Activated CD8-positive, alpha-beta memory T cell treated with anti-CD3 and anti-CD28 coated beads, Interleukin-2, amount 50 U/mL, for 4 hours (primary cell): ENCODE measurements around the gene TFCP2.
A peak's percentile ranks its signal among the peaks of the same experiment; 100 is the strongest.
"Not testable (repeated sequence)": the region's sequence is repeated elsewhere in the genome, so short reads cannot be mapped to it uniquely, and the experiment has no call there.

ENCODE experiments used
- DNase-seq: peaks from one replicate; pipeline ENCODE4 v3.0.0-alpha.2; 2020

TFCP2 gene

GRCh38 chr12:51147309-51147708 lies 25.6 kb downstream of the TFCP2 start:
- no peak for DNase-seq

- DNase-seq: no peak
Observed at GRCh38 chr12:51139292-51139844, 33.6 kb downstream of the TFCP2 start.

- no peak for DNase-seq
Observed at GRCh38 chr12:51132693-51133092, 40.2 kb downstream of the TFCP2 start.

- no peak for DNase-seq
Observed at GRCh38 chr12:51131745-51132521, 41.0 kb downstream of the TFCP2 start.

- no peak for DNase-seq
Observed at GRCh38 chr12:51128919-51129318, 44.0 kb downstream of the TFCP2 start.

GRCh38 chr12:51127050-51127729 lies 45.7 kb downstream of the TFCP2 start:
- DNase-seq: no peak

GRCh38 chr12:51126297-51126696 lies 46.6 kb downstream of the TFCP2 start:
- DNase-seq: no peak

GRCh38 chr12:51124504-51124903 lies 48.4 kb downstream of the TFCP2 start:
- DNase-seq: no peak

- DNase-seq: no peak
Observed at GRCh38 chr12:51122844-51123243, 50.1 kb downstream of the TFCP2 start.

- no peak for DNase-seq
Observed at GRCh38 chr12:51118706-51119105, 54.2 kb downstream of the TFCP2 start.

GRCh38 chr12:51115533-51115932 lies 57.4 kb downstream of the TFCP2 start:
- no peak for DNase-seq

- no peak for DNase-seq
Observed at GRCh38 chr12:51108136-51108535, 64.8 kb downstream of the TFCP2 start.

GRCh38 chr12:51103977-51104376 lies 69.0 kb downstream of the TFCP2 start:
- no peak for DNase-seq

- no peak for DNase-seq
Observed at GRCh38 chr12:51098611-51099010, 74.3 kb downstream of the TFCP2 start.

GRCh38 chr12:51090705-51091229 lies 82.2 kb downstream of the TFCP2 start:
- no peak for DNase-seq

GRCh38 chr12:51087818-51088217 lies 85.1 kb downstream of the TFCP2 start:
- no peak for DNase-seq

GRCh38 chr12:51086933-51087332 lies 86.0 kb downstream of the TFCP2 start:
- DNase-seq: no peak

- no peak for DNase-seq
Observed at GRCh38 chr12:51085757-51086156, 87.2 kb downstream of the TFCP2 start.

GRCh38 chr12:51083126-51083833 lies 89.7 kb downstream of the TFCP2 start, which contains the start of gene CSRNP2:
Gene CSRNP2, minus strand, starts transcription at chr12:51083596. Its CDS starts 7,035 bp downstream, at chr12:51076561.
- peak; percentile 94 for DNase-seq

- DNase-seq: peak; percentile 32
Observed at GRCh38 chr12:51082561-51083125, 90.3 kb downstream of the TFCP2 start.

GRCh38 chr12:51081421-51081820 lies 91.5 kb downstream of the TFCP2 start:
- no peak for DNase-seq

- no peak for DNase-seq
Observed at GRCh38 chr12:51080136-51080535, 92.8 kb downstream of the TFCP2 start.

GRCh38 chr12:51078866-51079265 lies 94.1 kb downstream of the TFCP2 start:
- not testable (repeated sequence) for DNase-seq
